ENCODE results near the gene ANXA11.
A peak's percentile ranks its signal among the peaks of the same experiment; 100 is the strongest.
"Not testable (repeated sequence)": the region's sequence is repeated elsewhere in the genome, so short reads cannot be mapped to it uniquely, and the experiment has no call there.

ANXA11 gene

GRCh38 chr10:80205477-80206276 lies at the start of gene ANXA11:
TSS of gene ANXA11 (minus strand) at chr10:80205537. CDS start at chr10:80172861, 32,676 bp downstream.
- DNase-seq (ENCODE audit: low read depth in 2 of 2): peak; percentile 61 to 66

- not testable (repeated sequence) for DNase-seq (ENCODE audit: low read depth in 2 of 2)
Observed at GRCh38 chr10:80254726-80255125, 49.4 kb upstream of the ANXA11 start.

- DNase-seq (ENCODE audit: low read depth in 2 of 2): not testable (repeated sequence)
Observed at GRCh38 chr10:80253963-80254271, 48.6 kb upstream of the ANXA11 start.

- DNase-seq (ENCODE audit: low read depth in 2 of 2): no peak
Observed at GRCh38 chr10:80253266-80253962, 48.1 kb upstream of the ANXA11 start.

- no peak for DNase-seq (ENCODE audit: low read depth in 2 of 2)
Observed at GRCh38 chr10:80252296-80252887, 47.1 kb upstream of the ANXA11 start.

GRCh38 chr10:80251703-80252280 lies 46.5 kb upstream of the ANXA11 start:
- not testable (repeated sequence) for DNase-seq (ENCODE audit: low read depth in 2 of 2)

GRCh38 chr10:80250399-80250798 lies 45.1 kb upstream of the ANXA11 start:
- DNase-seq (ENCODE audit: low read depth in 2 of 2): not testable (repeated sequence)

GRCh38 chr10:80249906-80250305 lies 44.6 kb upstream of the ANXA11 start:
- DNase-seq (ENCODE audit: low read depth in 2 of 2): not testable (repeated sequence)

GRCh38 chr10:80247611-80248010 lies 42.3 kb upstream of the ANXA11 start:
- not testable (repeated sequence) for DNase-seq (ENCODE audit: low read depth in 2 of 2)

- DNase-seq (ENCODE audit: low read depth in 2 of 2): not testable (repeated sequence)
Observed at GRCh38 chr10:80244371-80244770, 39.0 kb upstream of the ANXA11 start.

- not testable (repeated sequence) for DNase-seq (ENCODE audit: low read depth in 2 of 2)
Observed at GRCh38 chr10:80242341-80242740, 37.0 kb upstream of the ANXA11 start.

GRCh38 chr10:80236457-80236856 lies 31.1 kb upstream of the ANXA11 start:
- DNase-seq (ENCODE audit: low read depth in 2 of 2): not testable (repeated sequence)

- not testable (repeated sequence) for DNase-seq (ENCODE audit: low read depth in 2 of 2)
Observed at GRCh38 chr10:80234331-80235235, 29.2 kb upstream of the ANXA11 start.

- DNase-seq (ENCODE audit: low read depth in 2 of 2): not testable (repeated sequence)
Observed at GRCh38 chr10:80233871-80234270, 28.5 kb upstream of the ANXA11 start.

GRCh38 chr10:80226723-80227122 lies 21.4 kb upstream of the ANXA11 start:
- DNase-seq (ENCODE audit: low read depth in 2 of 2): not testable (repeated sequence)

- not testable (repeated sequence) for DNase-seq (ENCODE audit: low read depth in 2 of 2)
Observed at GRCh38 chr10:80223031-80223419, 17.7 kb upstream of the ANXA11 start.

GRCh38 chr10:80218878-80219277 lies 13.5 kb upstream of the ANXA11 start:
- not testable (repeated sequence) for DNase-seq (ENCODE audit: low read depth in 2 of 2)

GRCh38 chr10:80214368-80214982 lies 9.1 kb upstream of the ANXA11 start:
- not testable (repeated sequence) for DNase-seq (ENCODE audit: low read depth in 2 of 2)

- not testable (repeated sequence) for DNase-seq (ENCODE audit: low read depth in 2 of 2)
Observed at GRCh38 chr10:80212535-80213115, 7.3 kb upstream of the ANXA11 start.

GRCh38 chr10:80211786-80212185 lies 6.4 kb upstream of the ANXA11 start:
- DNase-seq (ENCODE audit: low read depth in 2 of 2): no peak
